Measurements from ENCODE around the gene ZNF165. TPM values are rescaled to one million over a fixed set of nuclear protein-coding genes. Genes with fewer than 3 reads are reported as not detected.
"Not testable (repeated sequence)": the region's sequence is repeated elsewhere in the genome, so short reads cannot be mapped to it uniquely, and the experiment has no call there.

Gene ZNF165
- total RNA-seq, 1 donor from 2014 or later: 1.2 TPM

GRCh38 chr6:28118217-28118616, 37.8 kb downstream of the ZNF165 start:
- no peak for DNase-seq (ENCODE audit: low spot score in 2 of 2)
- FAIRE-seq: no peak

DNA sequence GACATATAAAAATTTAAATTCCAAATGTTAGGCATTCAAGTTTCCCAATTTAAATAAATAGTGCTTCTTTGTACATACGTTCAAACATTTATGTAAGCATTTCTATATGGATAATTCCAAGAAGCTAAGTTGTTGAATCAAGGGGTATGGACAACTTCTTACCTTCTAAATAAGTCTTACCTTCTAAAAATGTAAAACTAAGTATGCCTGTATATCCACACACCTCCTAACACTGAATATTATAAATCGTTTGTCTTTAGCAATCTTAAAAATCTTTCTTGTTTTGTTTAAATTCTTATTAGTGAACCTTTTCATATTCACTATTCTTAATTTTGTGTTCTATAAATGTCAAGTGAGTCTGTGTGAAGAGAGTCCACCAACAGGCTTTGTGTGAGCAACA, 41.5 kb downstream of the ZNF165 start:
- FAIRE-seq (no peak), DNase-seq (ENCODE audit: low spot score in 2 of 2) (no peak)

GRCh38 chr6:28122283-28122682, 41.9 kb downstream of the ZNF165 start:
- DNase-seq (ENCODE audit: low spot score in 2 of 2); FAIRE-seq: not testable (repeated sequence)

DNA sequence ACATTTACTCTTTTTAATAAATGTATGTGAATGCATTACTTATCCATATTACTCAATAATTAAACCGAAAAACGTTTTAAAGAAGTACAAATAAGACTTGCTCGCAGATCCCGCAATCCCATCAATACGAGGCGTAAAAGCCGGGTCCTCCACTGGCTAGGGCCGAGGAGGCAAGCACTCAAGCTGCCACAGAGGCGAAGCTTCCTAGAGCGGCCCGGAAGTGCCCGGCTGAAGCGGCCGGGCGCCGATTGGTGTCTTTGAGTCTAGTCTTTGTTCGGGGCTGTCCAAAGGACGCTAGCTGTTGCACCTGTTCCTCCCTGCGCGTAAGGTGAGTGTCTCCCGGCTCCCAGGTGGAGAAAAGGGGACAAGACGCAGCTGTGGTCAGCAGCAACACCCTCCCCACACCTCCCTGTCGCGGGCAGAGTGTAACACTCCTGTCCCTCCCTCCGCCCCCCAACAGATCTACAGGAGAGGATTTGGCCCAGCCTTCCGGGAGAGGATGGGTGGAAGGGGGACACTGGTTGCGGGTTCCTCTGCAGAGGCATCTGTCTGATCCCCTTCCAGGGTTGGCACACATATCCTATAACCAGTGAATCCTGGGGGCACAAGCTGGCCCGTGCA, 44.1 kb downstream of the ZNF165 start, which contains the start of gene ZSCAN16:
ZSCAN16 (plus strand) TSS at position 260 of the 621 bp plus-strand sequence. CDS start 835 bp downstream, outside the sequence.
- no peak for FAIRE-seq
- DNase-seq (ENCODE audit: low spot score in 2 of 2): peak; percentile 33 to 60

GRCh38 chr6:28124971-28125353, 44.6 kb downstream of the ZNF165 start:
- DNase-seq (ENCODE audit: low spot score in 2 of 2) (no peak), FAIRE-seq (no peak)

GRCh38 chr6:28125401-28125800, 45.0 kb downstream of the ZNF165 start:
- DNase-seq (ENCODE audit: low spot score in 2 of 2) (no peak), FAIRE-seq (no peak)

- FAIRE-seq (no peak), DNase-seq (ENCODE audit: low spot score in 2 of 2) (no peak)
Observed at GRCh38 chr6:28134015-28134414, 53.6 kb downstream of the ZNF165 start.

GRCh38 chr6:28134716-28135115, 54.3 kb downstream of the ZNF165 start:
- DNase-seq (ENCODE audit: low spot score in 2 of 2): no peak
- no peak for FAIRE-seq

DNA sequence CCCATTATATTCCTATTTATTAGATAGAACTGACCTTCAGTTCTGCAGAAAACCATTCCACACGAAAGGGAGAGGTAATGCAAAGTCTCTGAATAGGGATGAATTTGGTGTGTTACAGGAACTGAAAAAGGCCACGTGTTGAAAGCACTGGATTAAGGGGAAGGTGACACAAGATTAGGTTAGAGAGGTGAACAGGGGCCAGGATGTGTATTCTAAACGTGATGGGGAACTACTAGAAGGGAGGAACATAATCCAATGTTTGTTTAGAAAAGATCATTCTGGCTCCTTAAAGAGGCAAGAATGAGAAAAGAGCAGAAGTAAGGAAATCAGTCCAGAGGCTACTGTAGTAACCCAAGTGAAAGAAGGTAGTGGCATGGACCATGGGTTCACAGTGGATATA, 55.0 kb downstream of the ZNF165 start:
- no peak for FAIRE-seq
- no peak for DNase-seq (ENCODE audit: low spot score in 2 of 2)

GRCh38 chr6:28136585-28137504, 56.5 kb downstream of the ZNF165 start:
- DNase-seq (ENCODE audit: low spot score in 2 of 2): peak; percentile 51 to 69
- FAIRE-seq: no peak

- DNase-seq (ENCODE audit: low spot score in 2 of 2): no peak
- FAIRE-seq: no peak
Observed at GRCh38 chr6:28137505-28137981, 57.2 kb downstream of the ZNF165 start.

Other genes with a start within 250 kb of the ZNF165 start
- gene OR2B2, start 168.2 kb upstream of the ZNF165 start, total RNA-seq: not detected
- gene OR2B6, start 123.3 kb upstream of the ZNF165 start, total RNA-seq: not detected
- 14.3 TPM for gene ZSCAN16, start 44.0 kb downstream of the ZNF165 start, total RNA-seq
- gene ZKSCAN8, start 61.3 kb downstream of the ZNF165 start, total RNA-seq: 15.9 TPM
- gene ZSCAN9, start 144.7 kb downstream of the ZNF165 start, total RNA-seq: 45.7 TPM
- 9.4 TPM for gene ZKSCAN4, start 171.7 kb downstream of the ZNF165 start, total RNA-seq
- 3.7 TPM for gene NKAPL, start 178.7 kb downstream of the ZNF165 start, total RNA-seq
- 36.3 TPM for gene ZSCAN26, start 186.6 kb downstream of the ZNF165 start, total RNA-seq
- gene PGBD1, start 201.0 kb downstream of the ZNF165 start, total RNA-seq: 19.2 TPM